Fibroblast of lung (primary cell): ENCODE measurements around the gene GNAL. TPM values are rescaled to one million over a fixed set of nuclear protein-coding genes. Genes with fewer than 3 reads are reported as not detected.
A peak's percentile ranks its signal among the peaks of the same experiment; 100 is the strongest.
"Not testable (repeated sequence)": the region's sequence is repeated elsewhere in the genome, so short reads cannot be mapped to it uniquely, and the experiment has no call there.

Experiments
- DNase-seq, 2 donors: peaks; one replicate each; pipeline versions ENCODE4 v3.0.0 to v3.0.0-alpha.2; 2010; ENCODE audit warnings: low read depth in 2 of 2
- H2AFZ ChIP-seq: 2 replicates; pipeline ENCODE4 v1.5.1; 2012; ENCODE audit warnings: low read length, control low read depth, inconsistent platforms
- H3K27ac ChIP-seq: 2 replicates; pipeline ENCODE4 v1.5.1; 2011; ENCODE audit warnings: low read length, control low read depth; ENCODE audit not compliant: insufficient read depth
- H3K27me3 ChIP-seq: 2 replicates; pipeline ENCODE4 v1.5.1; 2011; ENCODE audit warnings: mild to moderate bottlenecking, low read length; ENCODE audit not compliant: control insufficient read depth, insufficient read depth
- H3K36me3 ChIP-seq: 2 replicates; pipeline ENCODE4 v1.5.1; 2011; ENCODE audit warnings: low read length; ENCODE audit not compliant: control insufficient read depth, insufficient read depth
- H3K4me1 ChIP-seq: 2 replicates; pipeline ENCODE4 v1.5.1; 2011; ENCODE audit warnings: low read length; ENCODE audit not compliant: control insufficient read depth, insufficient read depth; ENCODE audit errors: extremely low read depth
- H3K4me2 ChIP-seq: 2 replicates; pipeline ENCODE4 v1.5.1; 2011; ENCODE audit warnings: low read length, control low read depth; ENCODE audit not compliant: insufficient read depth; ENCODE audit errors: extremely low read depth
- H3K4me3 ChIP-seq, 4 experiments: fragments of 200-600 bp in 1 of 4; sonication (generic) in 1 of 4; replicated peaks in 1 of 4; 2 replicates each; pipeline ENCODE4 v1.5.1; 2011 to 2016; ENCODE audit warnings: low read length in 4 of 4, low read depth in 3 of 4, mild to moderate bottlenecking in 3 of 4, control low read depth in 2 of 4, inconsistent platforms in 1 of 4, mixed read lengths in 1 of 4; ENCODE audit not compliant: insufficient read depth in 1 of 4; ENCODE audit errors: control extremely low read depth in 1 of 4
- H3K79me2 ChIP-seq: 2 replicates; pipeline ENCODE4 v1.5.1; 2012; ENCODE audit warnings: mild to moderate bottlenecking, low read length, inconsistent platforms; ENCODE audit not compliant: control insufficient read depth, insufficient read depth
- H3K9ac ChIP-seq: 2 replicates; pipeline ENCODE4 v1.5.1; 2011; ENCODE audit warnings: mild to moderate bottlenecking, low read length, control low read depth; ENCODE audit not compliant: insufficient read depth
- H3K9me3 ChIP-seq: 2 replicates; pipeline ENCODE4 v1.5.1; 2012; ENCODE audit warnings: low read depth, low read length; ENCODE audit not compliant: control insufficient read depth, insufficient read depth
- H4K20me1 ChIP-seq: 2 replicates; pipeline ENCODE4 v1.5.1; 2011; ENCODE audit warnings: low read length; ENCODE audit not compliant: control insufficient read depth, insufficient read depth; ENCODE audit errors: extremely low read depth
- EZH2 ChIP-seq: IDR thresholded peaks from 2 replicates; pipeline ENCODE4 v1.5.1; 2012; ENCODE audit warnings: low read length, control low read depth, mild to moderate bottlenecking; ENCODE audit errors: missing control alignments
- polyA plus RNA-seq, 2 donors: library from polyadenylated mRNA; depleted of rRNA in 1 of 2; stranded (reverse) in 1 of 2; unstranded in 1 of 2; fragments of >200 nt; gene quantifications; 2 replicates each; pipeline ENCODE4 v1.2.1, GENCODE V29; 2011 to 2012; ENCODE audit warnings: missing spikeins in 1 of 2
- total RNA-seq: library from RNA; depleted of rRNA; stranded (reverse); fragments of >200 nt; gene quantifications from 2 replicates; pipeline ENCODE4 v1.2.1, GENCODE V29; 2014
- TF ChIP-seq, protein P1 (sequence below), 2 donors: IDR thresholded peaks in 1 of 2; conservative IDR thresholded peaks in 1 of 2; 1 replicate in 1 of 2; 2 replicates in 1 of 2; pipeline ENCODE4 v1.5.1; 2011 to 2012; ENCODE audit warnings: low read length in 2 of 2, control low read depth in 1 of 2, inconsistent platforms in 1 of 2, low read depth in 1 of 2, mild to moderate bottlenecking in 1 of 2

GNAL gene
- total and polyA plus RNA-seq, 2 donors (not counting 1 experiment from before 2014, with no cell fraction given), result 0.05 to 0.50 TPM

GRCh38 chr18:11850821-11851145 lies 161.7 kb downstream of the GNAL start:
- H3K36me3 ChIP-seq, result no peaks in the 10 kb centered on the region
- peak overlapping the region; percentile 99 for H3K27ac ChIP-seq
- H3K4me1 ChIP-seq, result peaks cover 2% of the 10 kb centered on the region
- H2AFZ ChIP-seq, result peak overlapping the region; percentile 21
- H3K9ac ChIP-seq, result peak overlapping the region; percentile 97
- no peaks in the 10 kb centered on the region for H3K27me3 ChIP-seq
- peak overlapping the region; percentile 88 to 100 (median 98) for H3K4me3 ChIP-seq
- TF ChIP-seq, protein P1, sequence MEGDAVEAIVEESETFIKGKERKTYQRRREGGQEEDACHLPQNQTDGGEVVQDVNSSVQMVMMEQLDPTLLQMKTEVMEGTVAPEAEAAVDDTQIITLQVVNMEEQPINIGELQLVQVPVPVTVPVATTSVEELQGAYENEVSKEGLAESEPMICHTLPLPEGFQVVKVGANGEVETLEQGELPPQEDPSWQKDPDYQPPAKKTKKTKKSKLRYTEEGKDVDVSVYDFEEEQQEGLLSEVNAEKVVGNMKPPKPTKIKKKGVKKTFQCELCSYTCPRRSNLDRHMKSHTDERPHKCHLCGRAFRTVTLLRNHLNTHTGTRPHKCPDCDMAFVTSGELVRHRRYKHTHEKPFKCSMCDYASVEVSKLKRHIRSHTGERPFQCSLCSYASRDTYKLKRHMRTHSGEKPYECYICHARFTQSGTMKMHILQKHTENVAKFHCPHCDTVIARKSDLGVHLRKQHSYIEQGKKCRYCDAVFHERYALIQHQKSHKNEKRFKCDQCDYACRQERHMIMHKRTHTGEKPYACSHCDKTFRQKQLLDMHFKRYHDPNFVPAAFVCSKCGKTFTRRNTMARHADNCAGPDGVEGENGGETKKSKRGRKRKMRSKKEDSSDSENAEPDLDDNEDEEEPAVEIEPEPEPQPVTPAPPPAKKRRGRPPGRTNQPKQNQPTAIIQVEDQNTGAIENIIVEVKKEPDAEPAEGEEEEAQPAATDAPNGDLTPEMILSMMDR (conservative IDR thresholded peaks at IDR 0.05 in 1 of 2, IDR thresholded peaks at IDR 0.05 in 1 of 2; ENCODE audit: low read depth in 1 of 2, low read length in 2 of 2), result no peak
- no peak for TF ChIP-seq EZH2
- peaks cover 22% of the 10 kb centered on the region for H3K79me2 ChIP-seq
- H3K4me2 ChIP-seq, result peak overlapping the region; percentile 92
- no peaks in the 10 kb centered on the region for H3K9me3 ChIP-seq
- peak in 1 of 2 donors; percentile 80 for DNase-seq
- H4K20me1 ChIP-seq, result no peaks in the 10 kb centered on the region

GRCh38 chr18:11851146-11851805 lies 162.2 kb downstream of the GNAL start, which contains the start of gene CHMP1B:
Gene CHMP1B (plus strand): TSS chr18:11851413. CDS start chr18:11851512, 99 bp downstream.
- no peaks in the 10 kb centered on the region for H3K9me3 ChIP-seq
- no peaks in the 10 kb centered on the region for H3K36me3 ChIP-seq
- peak; percentile 98 for DNase-seq
- peak within 1 kb of the TSS; percentile 92 for H3K4me2 ChIP-seq
- H3K9ac ChIP-seq, result peak within 1 kb of the TSS; percentile 97
- peak within 1 kb of the TSS; percentile 77 for H2AFZ ChIP-seq
- H4K20me1 ChIP-seq, result no peaks in the 10 kb centered on the region
- peak within 1 kb of the TSS; percentile 88 to 100 (median 98) for H3K4me3 ChIP-seq
- TF ChIP-seq EZH2, result no peak
- TF ChIP-seq, protein P1 (conservative IDR thresholded peaks at IDR 0.05 in 1 of 2, IDR thresholded peaks at IDR 0.05 in 1 of 2; ENCODE audit: low read depth in 1 of 2, low read length in 2 of 2), result no peak
- H3K27me3 ChIP-seq, result no peaks in the 10 kb centered on the region
- peaks cover 2% of the 10 kb centered on the region for H3K4me1 ChIP-seq
- peak within 1 kb of the TSS; percentile 99 for H3K27ac ChIP-seq
- H3K79me2 ChIP-seq, result peaks cover 22% of the 10 kb centered on the region

DNA sequence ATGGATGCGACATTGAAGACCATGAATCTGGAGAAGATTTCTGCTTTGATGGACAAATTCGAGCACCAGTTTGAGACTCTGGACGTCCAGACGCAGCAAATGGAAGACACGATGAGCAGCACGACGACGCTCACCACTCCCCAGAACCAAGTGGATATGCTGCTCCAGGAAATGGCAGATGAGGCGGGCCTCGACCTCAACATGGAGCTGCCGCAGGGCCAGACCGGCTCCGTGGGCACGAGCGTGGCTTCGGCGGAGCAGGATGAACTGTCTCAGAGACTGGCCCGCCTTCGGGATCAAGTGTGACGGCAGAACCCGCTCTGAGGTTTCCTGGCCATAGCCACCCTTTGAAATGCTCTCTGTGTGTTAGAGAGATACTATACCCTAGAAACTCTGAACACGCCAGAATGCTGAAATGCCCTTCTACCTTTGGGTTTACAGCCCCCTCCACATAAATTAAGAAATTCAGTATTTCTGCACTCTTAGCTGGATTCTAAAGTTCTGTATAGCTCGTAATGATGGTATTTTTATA lies 162.8 kb downstream of the GNAL start:
- H3K9me3 ChIP-seq, result no peaks in the 10 kb centered on the region
- peak overlapping the region; percentile 99 for H3K27ac ChIP-seq
- H3K36me3 ChIP-seq, result no peaks in the 10 kb centered on the region
- H3K27me3 ChIP-seq, result no peaks in the 10 kb centered on the region
- TF ChIP-seq EZH2, result no peak
- TF ChIP-seq, protein P1 (conservative IDR thresholded peaks at IDR 0.05 in 1 of 2, IDR thresholded peaks at IDR 0.05 in 1 of 2; ENCODE audit: low read depth in 1 of 2, low read length in 2 of 2), result no peak
- peak overlapping the region; percentile 91 for H3K4me2 ChIP-seq
- no peaks in the 10 kb centered on the region for H4K20me1 ChIP-seq
- peaks cover 2% of the 10 kb centered on the region for H3K4me1 ChIP-seq
- peak; percentile 39 to 46 for DNase-seq
- peak overlapping the region; percentile 88 to 100 (median 98) for H3K4me3 ChIP-seq
- peak overlapping the region; percentile 97 for H3K9ac ChIP-seq
- no peak overlapping the region for H2AFZ ChIP-seq
- peaks cover 22% of the 10 kb centered on the region for H3K79me2 ChIP-seq

DNA sequence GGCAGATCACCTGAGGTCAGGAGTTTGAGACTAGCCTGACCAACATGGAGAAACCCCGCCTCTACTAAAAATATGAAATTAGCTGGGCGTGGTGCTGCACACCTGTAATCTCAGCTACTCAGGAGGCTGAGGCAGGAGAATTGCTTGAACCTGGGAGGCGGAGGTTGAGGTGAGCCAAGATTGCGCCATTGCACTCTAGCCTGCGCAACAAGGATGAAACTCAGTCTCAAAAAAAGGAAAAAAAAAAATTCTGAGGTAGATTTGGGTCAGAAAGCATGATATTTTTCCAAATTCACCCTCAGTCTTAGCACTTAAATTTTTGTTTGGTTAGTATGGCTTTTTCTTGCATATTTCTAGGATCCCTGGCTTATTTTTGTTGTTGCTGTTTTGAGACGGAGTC lies 165.5 kb downstream of the GNAL start:
- peaks cover 22% of the 10 kb centered on the region for H3K79me2 ChIP-seq
- H3K4me3 ChIP-seq, H3K27me3 ChIP-seq, H3K36me3 ChIP-seq, H2AFZ ChIP-seq, H3K4me1 ChIP-seq, H3K27ac ChIP-seq, DNase-seq, H3K4me2 ChIP-seq, H3K9ac ChIP-seq, H3K9me3 ChIP-seq, H4K20me1 ChIP-seq: not testable (repeated sequence)
